Measurements from ENCODE around the gene BRD4.

BRD4 gene

DNA sequence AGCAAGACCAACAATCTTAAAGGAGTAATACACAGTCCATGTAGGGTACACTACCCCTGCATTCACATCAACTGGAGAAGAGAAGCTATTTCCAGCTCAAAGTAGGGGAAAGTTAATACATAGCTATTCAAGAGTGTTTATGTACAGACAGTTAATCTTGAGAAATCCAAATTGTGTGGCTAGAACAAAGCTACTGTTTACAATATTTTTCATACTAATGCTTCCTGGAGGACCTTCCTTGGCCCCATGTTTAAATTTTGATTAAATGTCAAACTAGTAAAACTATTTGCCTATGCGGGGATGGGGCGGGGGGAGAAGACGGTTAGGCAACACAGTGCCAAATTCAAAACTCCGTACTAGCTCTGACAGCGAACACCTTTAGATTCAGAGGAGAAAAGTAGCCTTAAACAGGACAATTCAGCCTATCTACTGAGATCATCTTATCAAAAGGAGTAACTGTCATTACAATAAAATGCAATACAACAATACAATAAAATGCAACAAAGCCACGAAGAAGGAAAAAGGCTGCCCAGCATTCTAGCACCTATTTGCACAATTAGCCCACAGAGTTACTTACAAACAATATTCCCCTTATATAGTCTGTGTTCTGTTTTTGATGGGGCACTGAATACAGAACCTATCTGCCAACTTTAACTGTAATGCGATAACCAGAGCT is 29.1 kb downstream of the BRD4 start:
- H3K4me1 ChIP-seq (ENCODE audit: control insufficient read depth, insufficient read depth, low read length): peaks cover 26% of the 10 kb centered on the region
- no peaks in the 10 kb centered on the region for H3K36me3 ChIP-seq (ENCODE audit: control insufficient read depth, insufficient read depth, low read length)
- H3K27ac ChIP-seq (ENCODE audit: low read depth, low read length): peak overlapping the region; percentile 54
- no peak overlapping the region for H3K4me3 ChIP-seq (ENCODE audit: low read length)
- H3K9ac ChIP-seq (ENCODE audit: low read length): no peak overlapping the region
- no peaks in the 10 kb centered on the region for H3K27me3 ChIP-seq (ENCODE audit: control insufficient read depth, insufficient read depth, low read length)

DNA sequence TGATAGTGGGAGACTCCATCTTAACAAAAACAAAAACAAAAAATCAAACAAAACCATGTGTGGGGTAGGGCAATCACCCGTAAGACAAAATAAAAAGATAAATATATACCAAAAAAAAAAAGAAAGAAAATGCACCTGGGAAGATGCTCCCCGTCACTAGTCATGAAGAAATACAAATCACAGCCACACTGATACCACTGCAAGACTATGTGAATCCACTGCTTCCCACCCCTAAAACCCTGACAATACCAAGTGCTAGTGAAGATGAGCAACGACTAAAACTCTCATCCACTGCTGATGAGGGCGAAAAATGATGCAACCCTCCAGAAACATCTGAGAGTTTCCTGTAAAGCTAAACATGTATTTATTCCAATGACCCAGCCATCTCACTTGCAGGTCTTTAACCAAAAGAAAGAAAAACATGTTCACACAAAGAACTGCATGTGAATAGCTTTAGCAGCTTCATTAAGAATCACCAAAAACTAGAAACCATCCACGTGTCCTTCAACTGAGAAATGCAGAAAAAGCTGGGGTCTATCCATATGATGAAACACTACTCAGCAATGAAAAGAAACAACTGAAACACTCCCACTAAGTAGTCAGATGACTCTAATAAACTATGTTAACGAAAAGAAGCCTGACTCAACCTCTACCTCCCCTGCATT is 31.7 kb downstream of the BRD4 start:
- Histone ChIP-seq H3K4me1 (ENCODE audit: control insufficient read depth, insufficient read depth, low read length) (peaks cover 45% of the 10 kb centered on the region), H3K27ac (ENCODE audit: low read depth, low read length) (no peak overlapping the region), H3K9ac (ENCODE audit: low read length) (no peak overlapping the region), H3K27me3 (ENCODE audit: control insufficient read depth, insufficient read depth, low read length) (no peaks in the 10 kb centered on the region), H3K36me3 (ENCODE audit: control insufficient read depth, insufficient read depth, low read length) (no peaks in the 10 kb centered on the region), H3K4me3 (ENCODE audit: low read length) (no peak overlapping the region)

DNA sequence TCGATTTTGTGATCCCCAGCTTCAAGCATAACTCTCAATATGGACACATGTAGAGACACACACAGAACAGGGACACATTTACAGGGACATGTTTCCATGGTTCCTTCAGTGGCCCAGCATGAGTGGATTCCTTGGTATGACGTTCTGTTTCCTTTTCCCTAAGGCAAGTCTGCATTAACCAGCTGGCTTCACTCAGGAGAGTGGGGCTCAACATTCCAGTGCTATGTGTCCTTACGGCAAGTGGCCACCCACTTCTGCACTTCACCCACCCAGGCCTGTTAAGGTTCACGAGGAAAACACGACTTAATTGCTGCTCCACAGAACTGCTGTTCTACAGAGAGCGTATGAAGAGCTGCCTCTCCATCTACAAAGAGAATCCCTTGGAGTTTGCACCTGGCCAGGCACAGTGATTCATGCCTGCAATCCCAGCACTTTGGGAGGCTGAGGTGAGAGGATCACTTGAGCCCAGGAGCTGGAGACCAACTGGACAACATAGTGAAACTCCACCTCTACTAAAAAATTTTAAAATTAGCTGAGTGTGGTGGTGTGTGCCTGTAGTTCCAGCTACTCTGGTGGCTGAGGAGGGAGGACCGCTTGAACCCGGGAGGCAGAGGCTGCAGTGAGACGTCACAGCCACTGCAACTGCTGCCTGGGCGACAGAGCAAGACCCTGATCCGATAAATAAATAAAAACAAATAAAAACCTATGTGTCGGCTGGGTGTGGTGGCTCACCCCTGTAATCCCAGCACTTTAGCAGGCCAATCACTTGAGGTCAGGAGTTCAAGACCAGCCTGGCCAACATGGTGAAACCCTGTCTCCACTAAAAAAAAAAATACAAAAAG is 32.5 kb downstream of the BRD4 start:
- H3K36me3 ChIP-seq (ENCODE audit: control insufficient read depth, insufficient read depth, low read length): no peaks in the 10 kb centered on the region
- no peak overlapping the region for H3K9ac ChIP-seq (ENCODE audit: low read length)
- peaks cover 48% of the 10 kb centered on the region for H3K4me1 ChIP-seq (ENCODE audit: control insufficient read depth, insufficient read depth, low read length)
- H3K4me3 ChIP-seq (ENCODE audit: low read length): no peak overlapping the region
- H3K27ac ChIP-seq (ENCODE audit: low read depth, low read length): no peak overlapping the region
- no peaks in the 10 kb centered on the region for H3K27me3 ChIP-seq (ENCODE audit: control insufficient read depth, insufficient read depth, low read length)

DNA sequence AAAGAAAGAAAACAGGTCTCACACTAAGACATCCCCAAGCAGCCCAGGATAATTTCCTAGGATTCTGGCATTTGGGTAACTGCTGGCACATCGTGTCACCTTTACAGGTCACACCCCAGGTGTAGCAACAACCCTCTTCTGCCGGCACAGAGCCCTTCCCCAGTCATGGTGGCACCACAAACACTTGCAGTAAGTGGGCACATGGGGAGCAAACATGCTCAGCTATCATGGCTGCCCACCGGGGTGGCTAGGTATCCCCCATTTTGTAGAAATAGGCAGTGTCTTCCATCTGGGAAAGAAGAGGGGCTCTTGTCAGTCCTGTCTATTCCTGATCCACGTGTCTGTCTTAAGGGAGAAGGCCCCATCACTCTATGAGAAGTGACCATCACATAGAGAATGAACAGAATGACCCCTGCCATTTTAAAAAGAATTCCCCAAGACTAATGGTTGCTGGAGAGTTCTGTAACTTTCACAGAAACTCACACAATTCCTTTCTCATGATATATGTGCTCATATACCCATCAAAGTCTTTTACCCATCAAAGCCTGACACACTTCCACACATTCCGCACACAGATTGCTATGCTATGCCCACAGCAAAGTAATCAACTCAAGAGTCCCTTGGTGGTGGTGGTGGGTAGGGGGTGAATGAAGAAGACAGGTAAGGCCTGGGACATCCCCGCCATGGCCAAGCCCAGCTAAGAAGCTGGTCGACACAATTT is 33.3 kb downstream of the BRD4 start:
- H3K4me1 ChIP-seq (ENCODE audit: control insufficient read depth, insufficient read depth, low read length): peaks cover 48% of the 10 kb centered on the region
- no peak overlapping the region for H3K4me3 ChIP-seq (ENCODE audit: low read length)
- H3K27ac ChIP-seq (ENCODE audit: low read depth, low read length): no peak overlapping the region
- H3K27me3 ChIP-seq (ENCODE audit: control insufficient read depth, insufficient read depth, low read length): no peaks in the 10 kb centered on the region
- H3K9ac ChIP-seq (ENCODE audit: low read length): no peak overlapping the region
- H3K36me3 ChIP-seq (ENCODE audit: control insufficient read depth, insufficient read depth, low read length): no peaks in the 10 kb centered on the region

DNA sequence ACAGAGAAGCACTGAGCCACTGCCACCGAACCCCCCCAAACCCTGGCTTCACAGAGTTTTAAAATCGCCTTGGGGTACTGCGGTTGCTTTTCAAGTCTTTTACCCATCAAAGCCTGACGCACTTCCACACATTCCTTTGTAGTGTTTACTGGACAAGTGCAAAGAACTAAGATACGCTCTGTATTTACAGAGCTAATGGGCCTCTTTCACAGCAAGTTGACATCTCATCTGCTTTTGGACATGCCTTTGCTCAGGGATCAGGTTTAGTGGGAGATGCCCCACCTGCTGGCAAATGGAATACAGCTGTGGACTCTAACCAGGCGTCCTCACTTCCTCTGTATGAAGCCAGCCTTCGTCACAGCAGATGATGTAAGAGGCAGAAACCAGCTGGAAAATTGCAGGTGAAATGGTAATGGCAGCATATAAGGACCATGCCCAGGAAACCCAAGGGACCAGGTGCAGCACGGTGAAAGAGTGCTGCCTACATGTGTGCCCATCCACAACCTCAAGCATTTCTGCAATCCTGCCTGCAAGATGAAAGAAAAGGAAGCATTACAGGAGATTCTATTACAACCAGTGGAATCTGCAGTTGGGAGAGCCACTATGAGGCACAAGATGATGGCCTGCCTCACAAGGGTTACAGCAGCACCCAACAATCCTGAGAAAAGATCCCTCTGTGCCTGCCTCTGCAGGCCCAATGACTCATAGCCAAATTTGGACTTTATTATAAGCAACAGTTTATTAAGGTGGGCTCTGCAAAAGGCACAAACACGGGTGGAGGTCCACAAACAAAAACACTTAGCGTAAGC is 34.7 kb downstream of the BRD4 start:
- H3K27ac ChIP-seq (ENCODE audit: low read depth, low read length): peak overlapping the region; percentile 67
- no peaks in the 10 kb centered on the region for H3K36me3 ChIP-seq (ENCODE audit: control insufficient read depth, insufficient read depth, low read length)
- H3K27me3 ChIP-seq (ENCODE audit: control insufficient read depth, insufficient read depth, low read length): no peaks in the 10 kb centered on the region
- no peak overlapping the region for H3K9ac ChIP-seq (ENCODE audit: low read length)
- H3K4me1 ChIP-seq (ENCODE audit: control insufficient read depth, insufficient read depth, low read length): peaks cover 52% of the 10 kb centered on the region
- no peak overlapping the region for H3K4me3 ChIP-seq (ENCODE audit: low read length)

DNA sequence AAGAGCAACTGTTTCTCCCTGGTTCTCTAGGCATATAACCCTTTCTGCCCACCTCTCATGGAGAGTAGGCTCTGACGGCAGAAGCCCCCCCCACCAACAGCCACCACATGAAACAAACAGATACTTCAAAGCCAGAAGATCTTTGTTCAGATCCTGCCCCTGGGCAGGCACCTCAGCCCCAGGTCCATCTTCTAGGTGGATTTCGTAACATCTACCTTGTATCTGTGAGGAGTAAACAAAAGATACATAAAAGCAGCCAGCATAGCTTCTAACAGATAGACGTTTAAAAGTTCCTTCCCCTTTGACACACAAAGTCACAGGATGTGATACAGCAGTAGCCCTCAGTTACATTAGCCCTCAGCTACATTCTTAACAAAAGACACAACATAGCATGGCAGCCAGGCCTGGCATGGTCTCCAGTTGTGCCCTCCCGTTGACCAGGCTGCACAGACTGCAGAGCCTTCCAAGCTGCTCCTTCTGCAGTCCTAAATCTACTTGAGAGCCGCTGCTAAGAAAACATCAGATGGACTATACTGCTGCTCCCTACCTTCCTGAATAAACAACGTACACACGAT is 35.4 kb downstream of the BRD4 start:
- Histone ChIP-seq H3K4me1 (ENCODE audit: control insufficient read depth, insufficient read depth, low read length) (peaks cover 52% of the 10 kb centered on the region), H3K9ac (ENCODE audit: low read length) (no peak overlapping the region), H3K36me3 (ENCODE audit: control insufficient read depth, insufficient read depth, low read length) (no peaks in the 10 kb centered on the region), H3K27me3 (ENCODE audit: control insufficient read depth, insufficient read depth, low read length) (no peaks in the 10 kb centered on the region), H3K4me3 (ENCODE audit: low read length) (no peak overlapping the region), H3K27ac (ENCODE audit: low read depth, low read length) (peak overlapping the region; percentile 67)

DNA sequence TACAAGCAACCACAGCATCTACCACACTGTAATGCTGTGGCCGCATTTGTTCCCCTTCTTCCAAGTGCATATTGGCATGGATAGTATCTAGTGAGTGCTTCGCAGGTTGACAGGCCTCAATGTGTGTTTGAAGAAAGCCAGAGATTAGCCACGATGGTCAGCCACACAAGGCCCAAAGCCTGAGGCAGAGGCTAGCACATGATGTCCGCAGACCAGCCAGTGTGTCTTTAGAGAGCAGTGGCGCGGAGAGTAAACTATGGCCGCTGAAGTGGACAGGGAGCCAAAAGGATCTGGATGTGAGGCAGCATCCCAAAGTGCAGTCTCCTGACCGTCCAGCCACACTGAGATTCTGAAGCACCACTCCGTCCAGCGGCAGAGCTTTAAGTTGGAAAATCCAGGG is 36.0 kb downstream of the BRD4 start:
- no peaks in the 10 kb centered on the region for H3K27me3 ChIP-seq (ENCODE audit: control insufficient read depth, insufficient read depth, low read length)
- peak overlapping the region; percentile 67 for H3K27ac ChIP-seq (ENCODE audit: low read depth, low read length)
- H3K4me3 ChIP-seq (ENCODE audit: low read length): no peak overlapping the region
- H3K9ac ChIP-seq (ENCODE audit: low read length): no peak overlapping the region
- no peaks in the 10 kb centered on the region for H3K36me3 ChIP-seq (ENCODE audit: control insufficient read depth, insufficient read depth, low read length)
- peaks cover 52% of the 10 kb centered on the region for H3K4me1 ChIP-seq (ENCODE audit: control insufficient read depth, insufficient read depth, low read length)

DNA sequence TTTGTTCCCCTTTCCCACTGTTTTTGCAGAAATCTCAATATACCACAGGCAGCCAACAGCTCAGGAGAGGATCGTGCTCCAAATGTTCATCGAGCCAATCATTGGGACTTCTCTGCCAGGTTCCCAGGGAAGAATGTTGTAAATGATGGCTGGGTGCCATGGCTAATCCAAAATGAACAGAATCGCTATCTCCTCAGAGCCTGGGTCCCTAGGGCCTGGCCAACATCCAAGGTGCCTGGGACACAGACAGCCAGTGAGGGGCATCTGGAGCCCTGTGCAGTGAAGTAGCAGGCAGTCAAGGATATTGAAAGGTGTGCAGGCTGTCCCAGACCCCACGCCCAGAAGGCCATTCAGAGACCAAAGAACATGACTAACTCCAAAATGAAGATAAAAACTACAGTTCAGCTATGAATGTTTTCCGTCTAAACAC is 37.8 kb downstream of the BRD4 start:
- Histone ChIP-seq H3K9ac (ENCODE audit: low read length) (no peak overlapping the region), H3K4me3 (ENCODE audit: low read length) (no peak overlapping the region), H3K27ac (ENCODE audit: low read depth, low read length) (no peak overlapping the region)

DNA sequence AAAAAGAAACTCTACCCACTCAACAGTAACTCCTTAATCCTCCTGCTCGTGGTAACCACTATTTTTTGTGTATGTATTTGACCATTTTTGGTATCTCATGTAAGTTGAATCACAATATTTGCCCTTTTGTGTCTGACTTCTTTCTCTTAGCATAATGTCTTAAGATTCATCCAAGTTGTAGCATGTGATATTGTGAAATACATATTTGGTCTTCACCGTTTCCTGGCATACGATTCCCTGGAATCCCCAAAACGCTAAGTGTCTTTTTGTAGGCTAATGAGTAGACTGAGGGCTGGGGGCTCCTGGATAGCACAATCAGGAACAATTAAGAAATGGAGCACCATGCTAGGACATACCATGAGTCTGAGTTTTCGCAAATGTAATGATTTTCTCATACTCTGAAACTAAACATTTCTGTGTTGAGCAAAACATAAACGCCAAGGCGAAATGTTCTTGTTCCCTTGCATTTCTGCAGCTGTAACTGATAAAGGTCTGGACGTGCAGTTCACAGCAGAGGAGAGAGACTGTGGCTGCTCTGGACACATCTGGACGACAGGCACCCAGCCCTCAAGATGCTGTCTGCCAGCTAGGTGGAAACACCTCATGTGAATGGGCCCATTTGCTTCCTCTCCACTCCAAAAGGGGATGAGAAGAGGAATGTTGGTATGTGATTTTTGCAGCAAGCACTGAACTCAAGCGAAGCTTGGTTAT is 38.4 kb downstream of the BRD4 start:
- Histone ChIP-seq H3K36me3 (ENCODE audit: control insufficient read depth, insufficient read depth, low read length) (no peaks in the 10 kb centered on the region), H3K27ac (ENCODE audit: low read depth, low read length) (peak overlapping the region; percentile 25), H3K9ac (ENCODE audit: low read length) (no peak overlapping the region), H3K4me1 (ENCODE audit: control insufficient read depth, insufficient read depth, low read length) (peaks cover 60% of the 10 kb centered on the region), H3K4me3 (ENCODE audit: low read length) (no peak overlapping the region), H3K27me3 (ENCODE audit: control insufficient read depth, insufficient read depth, low read length) (no peaks in the 10 kb centered on the region)

More for the DNA sequence above, 37.8 kb downstream of the BRD4 start:
- H3K27me3 ChIP-seq (ENCODE audit: control insufficient read depth, insufficient read depth, low read length): no peaks in the 10 kb centered on the region
- peaks cover 59% of the 10 kb centered on the region for H3K4me1 ChIP-seq (ENCODE audit: control insufficient read depth, insufficient read depth, low read length)
- H3K36me3 ChIP-seq (ENCODE audit: control insufficient read depth, insufficient read depth, low read length): no peaks in the 10 kb centered on the region

DNA sequence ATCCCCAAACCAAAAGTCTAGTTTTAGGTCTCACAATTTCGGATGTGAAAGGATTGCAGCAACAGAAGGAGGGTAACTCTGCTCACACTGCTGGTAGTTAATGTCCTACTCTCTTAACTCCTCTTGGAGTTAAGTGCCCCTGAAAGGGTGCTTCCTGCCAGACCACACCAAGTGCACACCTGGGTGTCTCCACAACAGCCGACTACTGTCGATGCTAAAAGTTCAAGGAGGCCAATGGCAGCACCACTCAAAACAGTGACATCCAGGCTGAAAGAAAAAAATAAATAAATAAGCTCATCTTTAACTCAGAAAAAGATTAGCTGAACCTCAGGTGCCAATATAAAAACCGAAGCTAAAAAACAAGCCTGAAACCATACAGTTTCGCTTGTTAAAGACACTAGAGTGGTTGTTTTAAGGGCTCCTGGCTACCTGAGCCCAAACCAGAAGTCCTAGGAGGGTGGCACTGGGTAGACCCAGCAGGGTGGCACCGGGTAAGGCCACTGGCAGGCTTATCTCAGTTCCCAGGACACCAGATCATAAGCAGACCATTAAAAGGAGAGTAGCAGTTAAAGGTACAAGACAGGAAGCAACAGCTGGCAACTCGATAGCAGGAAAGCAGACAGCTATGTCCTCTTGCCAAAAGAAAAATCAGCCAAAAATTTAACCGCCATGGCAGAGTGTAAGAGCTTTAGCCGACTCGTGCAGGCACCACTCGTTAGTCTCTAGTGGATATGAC is 39.3 kb downstream of the BRD4 start:
- H3K4me1 ChIP-seq (ENCODE audit: control insufficient read depth, insufficient read depth, low read length): peaks cover 67% of the 10 kb centered on the region
- no peak overlapping the region for H3K4me3 ChIP-seq (ENCODE audit: low read length)
- peak overlapping the region; percentile 23 for H3K27ac ChIP-seq (ENCODE audit: low read depth, low read length)
- H3K27me3 ChIP-seq (ENCODE audit: control insufficient read depth, insufficient read depth, low read length): no peaks in the 10 kb centered on the region
- H3K9ac ChIP-seq (ENCODE audit: low read length): no peak overlapping the region
- no peaks in the 10 kb centered on the region for H3K36me3 ChIP-seq (ENCODE audit: control insufficient read depth, insufficient read depth, low read length)
